A549 treated with Mapracorat at 1 μM for 4 hours (cell line): ENCODE data around the gene ARFRP1. TPM values are rescaled to one million over a fixed set of nuclear protein-coding genes. Genes with fewer than 3 reads are reported as not detected.

Experiments
- total RNA-seq: library from RNA; stranded (reverse); fragments of 200-300 nt; extraction: Qiagen RNA extraction; gene quantifications from 5 replicates; pipeline ENCODE4 v1.2.3, GENCODE V29; 2022

ARFRP1 gene, protein sequence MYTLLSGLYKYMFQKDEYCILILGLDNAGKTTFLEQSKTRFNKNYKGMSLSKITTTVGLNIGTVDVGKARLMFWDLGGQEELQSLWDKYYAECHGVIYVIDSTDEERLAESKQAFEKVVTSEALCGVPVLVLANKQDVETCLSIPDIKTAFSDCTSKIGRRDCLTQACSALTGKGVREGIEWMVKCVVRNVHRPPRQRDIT
- 30.6 to 40.0 TPM (median 36.2 TPM) in 5 replicates for total RNA-seq

DNA sequence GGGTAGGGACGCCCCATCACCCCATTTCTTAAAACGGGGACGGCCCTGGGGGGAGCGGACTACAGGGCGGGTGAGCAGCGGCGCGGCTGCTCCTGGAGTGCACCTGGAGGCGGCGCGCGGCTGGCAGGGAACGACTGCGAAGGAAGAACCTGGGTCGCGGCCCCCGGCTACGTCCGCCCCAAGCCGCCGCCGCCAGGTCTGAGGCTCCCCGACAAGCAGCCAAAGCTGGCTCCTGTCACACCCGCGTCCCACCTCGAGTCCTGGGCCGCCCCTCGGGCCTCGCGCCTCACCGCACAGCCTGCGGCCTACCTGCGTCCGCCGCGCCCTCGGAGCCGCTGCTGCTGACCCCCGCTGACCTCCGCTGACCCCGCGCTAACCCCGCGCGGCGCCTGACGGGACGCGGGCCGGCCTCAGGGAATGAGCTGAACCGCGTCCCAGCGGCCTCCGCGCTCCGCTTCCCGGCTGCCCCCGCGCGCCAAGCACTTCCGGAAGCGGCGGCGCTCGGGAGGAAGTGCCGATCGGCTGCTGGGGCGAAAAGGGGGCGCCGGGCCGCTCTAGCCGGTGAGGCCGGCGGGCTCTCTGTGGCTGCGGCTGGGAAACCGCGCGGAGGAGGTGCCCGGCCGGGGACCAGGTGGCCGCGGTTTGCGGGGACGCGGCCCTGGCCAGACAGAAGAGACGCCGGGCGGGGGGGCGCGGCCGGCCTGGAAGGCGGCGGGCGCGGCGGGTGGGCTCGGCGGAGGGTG, at the start of gene ARFRP1, which contains the start of gene ZGPAT:
Gene ARFRP1 (minus strand): TSS at position 419 of the 743 bp plus-strand sequence. CDS start 885 bp downstream, outside the sequence.
Gene ZGPAT (plus strand): TSS at position 482 of the 743 bp plus-strand sequence. CDS start 542 bp downstream, outside the sequence.

DNA sequence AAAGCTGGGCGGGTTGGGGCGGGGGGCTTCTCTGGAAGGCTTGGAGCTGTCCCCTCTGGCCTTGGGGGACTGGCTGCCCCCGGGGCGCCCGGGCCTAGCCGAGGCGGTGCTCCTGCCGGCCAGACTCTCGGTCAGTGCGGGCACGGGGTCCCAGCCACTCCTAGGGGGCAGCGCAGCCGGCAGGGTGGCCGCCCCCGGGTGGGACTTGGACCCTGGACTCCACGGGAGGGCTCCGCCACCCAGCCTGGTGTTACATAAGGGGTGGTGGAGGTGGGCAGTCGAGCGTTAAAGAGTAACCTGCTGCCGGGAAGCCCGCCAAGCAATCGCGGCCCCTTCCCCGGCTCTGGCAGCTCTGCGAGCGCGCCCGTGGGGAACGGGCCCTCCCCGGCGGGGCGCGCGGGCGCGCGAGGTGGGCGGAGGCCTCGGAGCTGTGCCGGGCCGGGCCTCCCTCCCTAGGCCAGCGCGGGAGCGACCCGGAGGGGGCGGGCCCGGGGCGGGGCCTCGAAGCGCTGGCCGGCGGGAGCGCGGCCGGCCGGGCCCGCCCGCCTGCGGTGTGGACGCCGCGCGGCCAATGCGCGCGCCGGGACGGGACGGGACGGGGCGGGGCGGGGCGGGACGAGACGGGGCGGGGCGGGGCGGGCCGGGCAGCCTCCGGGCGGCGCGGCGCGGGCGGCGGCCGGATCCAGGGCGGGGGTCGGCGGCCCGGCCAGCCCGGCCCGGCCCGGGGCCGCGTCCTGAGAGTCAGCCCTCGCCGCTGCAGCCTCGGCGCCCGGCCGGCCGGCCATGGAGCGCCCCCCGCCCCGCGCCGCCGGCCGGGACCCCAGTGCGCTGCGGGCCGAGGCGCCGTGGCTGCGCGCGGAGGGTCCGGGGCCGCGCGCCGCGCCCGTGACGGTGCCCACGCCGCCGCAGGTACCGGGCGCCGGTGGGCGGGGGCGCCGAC, 31.6 kb upstream of the ARFRP1 start, which contains the start of gene SLC2A4RG:
Gene SLC2A4RG (plus strand): TSS at position 647 of the 940 bp plus-strand sequence. CDS start 137 bp downstream, at position 784.

DNA sequence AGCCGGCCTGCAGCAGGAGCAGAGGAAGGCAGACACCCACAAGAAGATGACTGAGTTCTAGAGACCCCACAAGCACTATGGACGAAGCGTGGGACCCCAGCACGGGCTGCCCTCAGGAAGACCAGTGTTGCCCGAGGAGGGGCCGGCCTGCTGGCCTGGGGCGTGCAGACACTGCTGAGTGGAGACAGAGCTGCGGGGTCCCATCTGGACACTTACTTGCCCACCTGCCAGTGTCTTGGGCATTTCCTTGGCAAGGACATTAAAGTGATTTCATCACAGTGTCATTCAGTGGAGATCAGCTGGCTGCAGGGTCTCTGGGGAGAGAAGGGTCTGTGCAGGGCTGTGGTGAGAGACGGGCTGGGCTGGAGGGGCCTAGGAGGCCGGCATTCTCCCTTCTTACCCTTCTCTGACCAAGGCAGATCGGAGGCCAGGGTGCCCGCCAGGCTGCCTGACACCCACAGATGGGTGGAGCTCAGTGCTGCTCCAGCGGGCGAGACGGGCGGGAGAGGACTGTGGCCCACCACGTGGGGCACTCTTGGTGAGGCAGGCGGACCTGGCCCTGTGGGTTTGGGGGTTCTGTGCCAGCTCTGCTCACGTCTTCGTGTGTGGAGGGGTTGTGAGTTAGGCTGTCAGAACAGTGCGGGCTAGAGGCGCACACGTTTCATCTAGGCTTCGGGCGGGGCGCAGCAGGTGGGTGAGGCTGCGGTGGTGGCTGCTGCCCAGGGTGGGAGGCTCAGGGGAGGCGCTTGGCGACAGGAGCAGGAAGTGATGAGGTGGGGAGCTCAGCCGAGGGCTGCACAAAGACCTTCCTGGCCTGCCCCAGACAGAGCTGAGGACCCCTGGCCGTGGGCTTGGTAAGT, 28.3 kb upstream of the ARFRP1 start, which contains the start of gene LIME1:
Gene LIME1 (plus strand): TSS at position 806 of the 860 bp plus-strand sequence. CDS start 886 bp downstream, outside the sequence.

DNA sequence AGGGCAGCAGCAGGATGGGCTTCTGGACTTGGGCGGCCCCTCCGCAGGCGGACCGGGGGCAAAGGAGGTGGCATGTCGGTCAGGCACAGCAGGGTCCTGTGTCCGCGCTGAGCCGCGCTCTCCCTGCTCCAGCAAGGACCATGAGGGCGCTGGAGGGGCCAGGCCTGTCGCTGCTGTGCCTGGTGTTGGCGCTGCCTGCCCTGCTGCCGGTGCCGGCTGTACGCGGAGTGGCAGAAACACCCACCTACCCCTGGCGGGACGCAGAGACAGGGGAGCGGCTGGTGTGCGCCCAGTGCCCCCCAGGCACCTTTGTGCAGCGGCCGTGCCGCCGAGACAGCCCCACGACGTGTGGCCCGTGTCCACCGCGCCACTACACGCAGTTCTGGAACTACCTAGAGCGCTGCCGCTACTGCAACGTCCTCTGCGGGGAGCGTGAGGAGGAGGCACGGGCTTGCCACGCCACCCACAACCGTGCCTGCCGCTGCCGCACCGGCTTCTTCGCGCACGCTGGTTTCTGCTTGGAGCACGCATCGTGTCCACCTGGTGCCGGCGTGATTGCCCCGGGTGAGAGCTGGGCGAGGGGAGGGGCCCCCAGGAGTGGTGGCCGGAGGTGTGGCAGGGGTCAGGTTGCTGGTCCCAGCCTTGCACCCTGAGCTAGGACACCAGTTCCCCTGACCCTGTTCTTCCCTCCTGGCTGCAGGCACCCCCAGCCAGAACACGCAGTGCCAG, 11.0 kb downstream of the ARFRP1 start, which contains the start of gene TNFRSF6B:
Gene TNFRSF6B (plus strand): TSS at position 25 of the 729 bp plus-strand sequence. CDS start 116 bp downstream, at position 141.

DNA sequence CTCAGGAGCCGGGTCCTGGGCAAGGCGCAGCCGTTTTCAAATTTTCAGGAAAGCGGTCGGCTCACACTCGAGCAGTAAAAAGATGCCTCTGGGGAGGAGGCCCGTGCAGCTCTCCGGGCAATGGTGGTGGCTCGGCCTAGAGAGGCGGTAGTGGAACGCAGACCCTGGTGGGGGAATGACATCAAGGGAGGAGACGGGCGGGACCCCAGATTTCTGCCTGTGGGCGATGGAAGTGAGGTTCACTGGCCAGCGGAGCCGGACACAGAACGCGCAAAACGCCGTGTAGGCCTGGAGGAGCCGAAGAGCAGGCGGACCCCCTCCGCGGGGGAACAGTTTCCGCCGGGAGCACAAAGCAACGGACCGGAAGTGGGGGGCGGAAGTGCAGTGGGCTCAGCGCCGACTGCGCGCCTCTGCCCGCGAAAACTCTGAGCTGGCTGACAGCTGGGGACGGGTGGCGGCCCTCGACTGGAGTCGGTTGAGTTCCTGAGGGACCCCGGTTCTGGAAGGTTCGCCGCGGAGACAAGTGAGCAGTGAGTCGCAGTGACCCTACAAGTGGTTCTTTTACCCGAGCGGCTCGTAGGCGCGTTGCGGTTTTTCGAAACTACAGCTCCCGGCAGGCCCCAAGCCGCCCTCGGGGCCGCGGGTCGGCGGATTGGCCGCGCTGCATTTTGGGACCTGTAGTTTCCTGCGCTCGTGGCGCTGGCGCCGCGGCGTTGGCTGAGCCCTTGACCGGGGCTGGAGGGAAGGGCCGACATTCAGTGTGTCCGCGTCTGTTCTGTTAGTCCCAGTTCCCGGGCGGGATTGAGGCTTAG, 49.6 kb downstream of the ARFRP1 start, which contains the start of gene RTEL1:
Gene RTEL1 (plus strand): TSS at position 376 of the 812 bp plus-strand sequence. CDS start 1,091 bp downstream, outside the sequence.

DNA sequence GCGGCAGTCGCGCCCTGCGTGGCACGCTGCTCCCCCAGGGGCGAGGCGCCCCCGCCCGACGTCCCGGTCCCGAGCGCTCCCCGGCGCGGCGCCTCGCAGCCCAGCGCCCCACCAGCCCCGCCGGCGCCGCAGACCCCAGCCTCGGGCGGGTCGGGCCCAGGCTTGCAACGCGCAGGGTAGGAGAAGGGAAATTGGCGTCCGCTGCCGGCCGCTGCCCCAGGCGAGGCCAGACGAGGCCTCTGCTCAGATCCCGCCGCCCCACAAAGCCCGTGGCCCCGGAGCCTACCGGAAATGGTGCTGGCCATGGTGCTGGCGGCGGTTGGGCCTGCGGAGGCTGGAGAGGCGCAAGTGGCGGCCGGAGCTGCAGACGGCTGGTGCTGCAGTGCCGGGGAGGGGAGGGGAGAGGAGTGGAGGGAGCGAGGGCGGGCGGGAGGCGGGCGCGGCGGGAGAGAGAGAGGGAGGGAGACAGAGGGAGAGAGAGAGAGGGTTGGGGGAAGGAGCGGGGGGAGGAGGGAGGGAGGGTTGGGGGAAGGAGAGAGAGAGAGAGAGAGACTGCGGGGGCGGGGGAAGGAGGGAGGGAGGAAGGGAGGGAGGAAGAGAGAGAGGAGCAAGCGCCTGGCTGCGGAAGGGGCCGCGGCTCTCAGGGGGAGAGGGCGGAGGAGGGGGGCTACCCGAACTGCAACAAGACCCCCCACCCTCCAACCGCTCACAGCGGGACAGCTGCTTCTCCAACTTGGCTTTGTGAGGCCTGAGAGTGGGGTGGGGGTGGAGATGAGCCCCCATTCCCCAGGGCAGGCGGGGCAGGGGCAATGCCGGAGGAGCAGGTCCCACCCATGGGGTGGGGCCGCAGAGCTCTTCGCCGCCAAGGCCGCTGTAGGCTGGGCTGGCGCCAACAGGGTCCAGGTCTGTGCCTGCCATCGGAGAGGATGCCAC, 54.5 kb downstream of the ARFRP1 start, which contains the start of gene STMN3:
Gene STMN3 (minus strand): TSS at position 384 of the 933 bp plus-strand sequence. CDS start 79 bp downstream, at position 305.

Other genes starting within 250 kb of the ARFRP1 start
- 0.21 to 0.72 TPM (median 0.57 TPM) in 5 replicates for gene KCNQ2, start 235.3 kb downstream of the ARFRP1 start, total RNA-seq
- gene EEF1A2, start 208.9 kb downstream of the ARFRP1 start, total RNA-seq = 132 to 182 TPM (median 150 TPM) in 5 replicates
- 265 to 337 TPM (median 318 TPM) in 5 replicates for gene PPDPF, start 187.2 kb downstream of the ARFRP1 start, total RNA-seq
- gene PTK6, start 170.6 kb downstream of the ARFRP1 start, total RNA-seq = 2.4 to 3.6 TPM (median 3.1 TPM) in 5 replicates
- 0.10 to 0.16 TPM in 2 of 5 replicates, not detected in the others for gene SRMS, start 160.2 kb downstream of the ARFRP1 start, total RNA-seq
- gene FNDC11, start 153.8 kb downstream of the ARFRP1 start, total RNA-seq = 0.18 to 0.46 TPM (median 0.25 TPM) in 5 replicates
- gene HELZ2, start 133.7 kb downstream of the ARFRP1 start, total RNA-seq = 15.8 to 24.2 TPM (median 22.2 TPM) in 5 replicates
- gene GMEB2, start 80.9 kb downstream of the ARFRP1 start, total RNA-seq = 7.9 to 10.7 TPM (median 9.8 TPM) in 5 replicates
- gene STMN3, start 54.6 kb downstream of the ARFRP1 start, total RNA-seq = 7.7 to 11.7 TPM (median 9.6 TPM) in 5 replicates
- gene RTEL1, start 49.7 kb downstream of the ARFRP1 start, total RNA-seq = 3.4 to 10.0 TPM (median 7.0 TPM) in 5 replicates
- gene TNFRSF6B, start 11.3 kb downstream of the ARFRP1 start, total RNA-seq = 0.35 to 1.5 TPM (median 0.93 TPM) in 5 replicates
- gene ZGPAT, start 63 bp upstream of the ARFRP1 start, total RNA-seq = 22.0 to 30.9 TPM (median 26.9 TPM) in 5 replicates
- gene LIME1, start 28.7 kb upstream of the ARFRP1 start, total RNA-seq = 5.6 to 12.4 TPM (median 9.3 TPM) in 5 replicates
- gene SLC2A4RG, start 31.8 kb upstream of the ARFRP1 start, total RNA-seq = 55.9 to 105 TPM (median 96.0 TPM) in 5 replicates
- 0.75 to 1.1 TPM (median 0.92 TPM) in 5 replicates for gene ZBTB46, start 123.3 kb upstream of the ARFRP1 start, total RNA-seq
- not detected in 5 replicates for gene ABHD16B, start 153.5 kb upstream of the ARFRP1 start, total RNA-seq
- 126 to 137 TPM (median 132 TPM) in 5 replicates for gene TPD52L2, start 157.3 kb upstream of the ARFRP1 start, total RNA-seq
- gene DNAJC5, start 187.2 kb upstream of the ARFRP1 start, total RNA-seq = 22.6 to 29.0 TPM (median 28.3 TPM) in 5 replicates
- 25.1 to 39.5 TPM (median 33.0 TPM) in 5 replicates for gene UCKL1, start 248.4 kb upstream of the ARFRP1 start, total RNA-seq